H9 (cell line): ENCODE measurements around the gene ZFYVE28. TPM values are rescaled to one million over a fixed set of nuclear protein-coding genes. Genes with fewer than 3 reads are reported as not detected.

ENCODE experiments used
- DNase-seq: peaks from one replicate; pipeline ENCODE4 v3.0.0-alpha.2; 2017
- H2AFZ ChIP-seq: one replicate; pipeline ENCODE4 v1.6.1; 2013; ENCODE audit warnings: mild to moderate bottlenecking, low read length, control low read depth, moderate library complexity
- H2AK5ac ChIP-seq: 2 replicates; pipeline ENCODE4 v1.6.1; 2013; ENCODE audit warnings: low read length, control low read depth, mixed read lengths; ENCODE audit not compliant: insufficient read length
- H2BK120ac ChIP-seq: one replicate; pipeline ENCODE4 v1.6.1; 2013; ENCODE audit warnings: low read depth, mild to moderate bottlenecking, low read length, control low read depth, inconsistent platforms; ENCODE audit not compliant: poor library complexity, severe bottlenecking
- H2BK12ac ChIP-seq: 2 replicates; pipeline ENCODE4 v1.6.1; 2013; ENCODE audit warnings: low read length, control low read depth, mixed read lengths, low read depth; ENCODE audit not compliant: insufficient read length
- H2BK15ac ChIP-seq: 2 replicates; pipeline ENCODE4 v1.6.1; 2013; ENCODE audit warnings: low read depth, low read length, control low read depth
- H2BK20ac ChIP-seq: one replicate; pipeline ENCODE4 v1.6.1; 2013; ENCODE audit warnings: low read depth, mild to moderate bottlenecking, low read length, control low read depth, inconsistent platforms; ENCODE audit not compliant: poor library complexity, severe bottlenecking
- H2BK5ac ChIP-seq: 2 replicates; pipeline ENCODE4 v1.6.1; 2013; ENCODE audit warnings: low read length, control low read depth, mixed read lengths; ENCODE audit not compliant: insufficient read length
- H3K14ac ChIP-seq: 2 replicates; pipeline ENCODE4 v1.6.1; 2013; ENCODE audit warnings: low read length, control low read depth; ENCODE audit not compliant: insufficient read depth
- H3K18ac ChIP-seq: 2 replicates; pipeline ENCODE4 v1.6.1; 2013; ENCODE audit warnings: low read depth, mild to moderate bottlenecking, mixed read lengths, low read length, control low read depth; ENCODE audit not compliant: insufficient read length
- H3K23ac ChIP-seq: 2 replicates; pipeline ENCODE4 v1.6.1; 2013; ENCODE audit warnings: low read length, control low read depth, mixed read lengths, low read depth; ENCODE audit not compliant: insufficient read length
- H3K23me2 ChIP-seq: 2 replicates; pipeline ENCODE4 v1.6.1; 2013; ENCODE audit warnings: low read depth, mild to moderate bottlenecking, mixed read lengths, low read length, control low read depth; ENCODE audit not compliant: insufficient read length, poor library complexity, severe bottlenecking
- H3K27ac ChIP-seq: 2 replicates; pipeline ENCODE4 v1.5.1; 2013; ENCODE audit warnings: low read length, control low read depth, mixed read lengths, low read depth; ENCODE audit not compliant: insufficient read length
- H3K27me3 ChIP-seq: 2 replicates; pipeline ENCODE4 v1.6.1; 2013; ENCODE audit warnings: low read length, control low read depth, inconsistent platforms; ENCODE audit not compliant: insufficient read depth
- H3K4ac ChIP-seq: 2 replicates; pipeline ENCODE4 v1.6.1; 2013; ENCODE audit warnings: low read depth, mild to moderate bottlenecking, control low read depth, inconsistent platforms, low read length, moderate library complexity
- H3K4me1 ChIP-seq: 2 replicates; pipeline ENCODE4 v1.6.1; 2013; ENCODE audit warnings: low read length, control low read depth, inconsistent platforms; ENCODE audit not compliant: insufficient read depth
- H3K4me2 ChIP-seq: 2 replicates; pipeline ENCODE4 v1.6.1; 2013; ENCODE audit warnings: low read length, control low read depth, mixed read lengths; ENCODE audit not compliant: insufficient read length, insufficient read depth
- H3K56ac ChIP-seq: 2 replicates; pipeline ENCODE4 v1.6.1; 2013; ENCODE audit warnings: low read depth, mild to moderate bottlenecking, mixed read lengths, low read length, control low read depth; ENCODE audit not compliant: insufficient read length
- H3K79me1 ChIP-seq: 2 replicates; pipeline ENCODE4 v1.6.1; 2013; ENCODE audit warnings: low read depth, mild to moderate bottlenecking, moderate library complexity, low read length, control low read depth, inconsistent platforms; ENCODE audit not compliant: insufficient read depth, poor library complexity, severe bottlenecking
- H3K79me2 ChIP-seq: 2 replicates; pipeline ENCODE4 v1.6.1; 2013; ENCODE audit warnings: low read length, control low read depth, inconsistent platforms; ENCODE audit not compliant: insufficient read depth
- H3K9ac ChIP-seq: 2 replicates; pipeline ENCODE4 v1.6.1; 2013; ENCODE audit warnings: low read length, control low read depth, mixed read lengths; ENCODE audit not compliant: insufficient read length; ENCODE audit errors: extremely low read depth
- H3K9me3 ChIP-seq: one replicate; pipeline ENCODE4 v1.6.1; 2013; ENCODE audit warnings: low read depth, low read length, inconsistent platforms; ENCODE audit not compliant: control insufficient read depth
- H3T11ph ChIP-seq: one replicate; pipeline ENCODE4 v1.6.1; 2013; ENCODE audit warnings: mild to moderate bottlenecking, low read length, control low read depth, inconsistent platforms
- H4K20me1 ChIP-seq: one replicate; pipeline ENCODE4 v1.6.1; 2013; ENCODE audit not compliant: control insufficient read depth, insufficient read length, insufficient read depth
- H4K5ac ChIP-seq: 2 replicates; pipeline ENCODE4 v1.6.1; 2013; ENCODE audit warnings: low read depth, mild to moderate bottlenecking, mixed read lengths, low read length, control low read depth; ENCODE audit not compliant: insufficient read length
- H4K8ac ChIP-seq: replicated peaks from 2 replicates; pipeline ENCODE4 v1.6.1; 2013; ENCODE audit warnings: low read length, control low read depth, mixed read lengths, low read depth; ENCODE audit not compliant: insufficient read length
- H4K91ac ChIP-seq: 2 replicates; pipeline ENCODE4 v1.6.1; 2013; ENCODE audit warnings: low read depth, mild to moderate bottlenecking, moderate library complexity, mixed read lengths, low read length, control low read depth; ENCODE audit not compliant: insufficient read length
- H3K27ac Mint-ChIP-seq, 3 experiments: 2 replicates in 2 of 3; 3 replicates in 1 of 3; pipeline ENCODE4 v1.8.0; 2020 to 2021; ENCODE audit warnings: mixed read lengths in 3 of 3, mild to moderate bottlenecking in 1 of 3, moderate library complexity in 1 of 3
- H3K27me3 Mint-ChIP-seq: 2 replicates; pipeline ENCODE4 v1.8.0; 2021; ENCODE audit warnings: low read depth, mild to moderate bottlenecking, moderate library complexity, mixed read lengths
- H3K36me3 Mint-ChIP-seq, 3 experiments: 2 replicates in 2 of 3; 3 replicates in 1 of 3; pipeline ENCODE4 v1.8.0; 2020 to 2021; ENCODE audit warnings: low read depth in 3 of 3, mixed read lengths in 3 of 3; ENCODE audit not compliant: insufficient read depth in 1 of 3
- H3K4me1 Mint-ChIP-seq, 2 experiments: 2 replicates each; pipeline ENCODE4 v1.8.0; 2020; ENCODE audit warnings: mixed read lengths in 2 of 2
- H3K4me3 Mint-ChIP-seq, 2 experiments: 2 replicates in 1 of 2; 3 replicates in 1 of 2; pipeline ENCODE4 v1.8.0; 2020 to 2021; ENCODE audit warnings: mild to moderate bottlenecking in 2 of 2, mixed read lengths in 2 of 2, moderate library complexity in 1 of 2
- H3K9me3 Mint-ChIP-seq, 2 experiments: 2 replicates in 1 of 2; 3 replicates in 1 of 2; pipeline ENCODE4 v1.8.0; 2020; ENCODE audit warnings: mild to moderate bottlenecking in 2 of 2, mixed read lengths in 2 of 2, moderate library complexity in 1 of 2
- WGBS: extraction: QIAGEN DNeasy Blood & Tissue Kit; methylation state at CpG from one replicate; pipeline ENCODE4 v1.1.7; 2013; ENCODE audit warnings: missing lambda C conversion rate, low lambda C conversion rate, mixed read lengths; ENCODE audit not compliant: insufficient read length; ENCODE audit errors: extremely low coverage; 5-methylcytosine and 5-hydroxymethylcytosine counted together
- total RNA-seq: library from RNA; stranded (reverse); gene quantifications from 2 replicates; pipeline ENCODE4 v1.2.1, GENCODE V29; 2021
- TF ChIP-seq, protein P1 (sequence below): fragments of 200-600 bp; sonication (generic); conservative IDR thresholded peaks from 3 replicates; pipeline ENCODE4 v1.8.0; 2021; ENCODE audit warnings: antibody characterized with exemption, mild to moderate bottlenecking

The ZFYVE28 gene
- total RNA-seq, 1 experiment from 2014 or later, result 0.98 TPM

DNA sequence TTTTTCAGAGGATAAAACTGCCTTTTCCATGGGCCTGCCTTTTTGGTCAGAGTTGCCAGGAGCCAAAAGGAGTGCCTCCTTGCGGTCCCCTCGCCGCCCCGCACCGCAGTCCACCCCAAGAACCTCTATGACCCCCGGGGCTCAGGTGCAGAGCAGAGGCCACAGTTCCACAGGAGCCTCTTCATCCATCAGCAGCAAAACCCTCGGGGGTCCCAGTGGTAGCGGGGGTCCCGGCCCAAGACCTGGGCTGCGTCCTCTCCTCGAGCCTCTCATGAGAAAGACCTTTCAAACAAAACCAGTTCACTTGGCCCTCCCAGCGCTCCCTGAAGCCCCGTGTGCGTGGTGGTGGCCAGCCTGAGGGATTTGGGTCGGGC is 16.8 kb downstream of the ZFYVE28 start:
- no CpG with 5 or more reads among the region's 15 CpGs for WGBS
- H2AFZ ChIP-seq, result no peak overlapping the region

More for the DNA sequence above, 16.8 kb downstream of the ZFYVE28 start:
- peaks cover 27% of the 10 kb centered on the region for H3K27me3 Mint-ChIP-seq
- Histone ChIP-seq H3K56ac (no peak overlapping the region), H2BK120ac (no peak overlapping the region), H2BK5ac (no peak overlapping the region), H2AK5ac (no peak overlapping the region), H3K18ac (no peak overlapping the region), H3K14ac (no peak overlapping the region), H4K91ac (no peak overlapping the region), H3K9ac (no peak overlapping the region), H3K9me3 (no peaks in the 10 kb centered on the region), H4K5ac (no peak overlapping the region), H2BK12ac (no peak overlapping the region), H3K27me3 (no peaks in the 10 kb centered on the region), H2BK15ac (no peak overlapping the region), H3K79me1 (no peaks in the 10 kb centered on the region), H3K23ac (no peak overlapping the region), H3K4me1 (peaks cover 6% of the 10 kb centered on the region; the same call in 1 of the 2 replicates), H3K79me2 (no peaks in the 10 kb centered on the region), H3T11ph (no peak overlapping the region), H4K8ac (no peak overlapping the region), H4K20me1 (no peaks in the 10 kb centered on the region), H2BK20ac (no peak overlapping the region), H3K27ac (no peak overlapping the region), H3K4me2 (peak overlapping the region; percentile 85), H3K4ac (no peak overlapping the region), H3K23me2 (peaks cover 3% of the 10 kb centered on the region)
- peak overlapping the region; percentile 65 to 80 for H3K4me3 Mint-ChIP-seq
- no peaks in the 10 kb centered on the region; a peak in 1 of 7 replicates for H3K36me3 Mint-ChIP-seq
- no peaks in the 10 kb centered on the region for H3K9me3 Mint-ChIP-seq
- TF ChIP-seq, protein P1, sequence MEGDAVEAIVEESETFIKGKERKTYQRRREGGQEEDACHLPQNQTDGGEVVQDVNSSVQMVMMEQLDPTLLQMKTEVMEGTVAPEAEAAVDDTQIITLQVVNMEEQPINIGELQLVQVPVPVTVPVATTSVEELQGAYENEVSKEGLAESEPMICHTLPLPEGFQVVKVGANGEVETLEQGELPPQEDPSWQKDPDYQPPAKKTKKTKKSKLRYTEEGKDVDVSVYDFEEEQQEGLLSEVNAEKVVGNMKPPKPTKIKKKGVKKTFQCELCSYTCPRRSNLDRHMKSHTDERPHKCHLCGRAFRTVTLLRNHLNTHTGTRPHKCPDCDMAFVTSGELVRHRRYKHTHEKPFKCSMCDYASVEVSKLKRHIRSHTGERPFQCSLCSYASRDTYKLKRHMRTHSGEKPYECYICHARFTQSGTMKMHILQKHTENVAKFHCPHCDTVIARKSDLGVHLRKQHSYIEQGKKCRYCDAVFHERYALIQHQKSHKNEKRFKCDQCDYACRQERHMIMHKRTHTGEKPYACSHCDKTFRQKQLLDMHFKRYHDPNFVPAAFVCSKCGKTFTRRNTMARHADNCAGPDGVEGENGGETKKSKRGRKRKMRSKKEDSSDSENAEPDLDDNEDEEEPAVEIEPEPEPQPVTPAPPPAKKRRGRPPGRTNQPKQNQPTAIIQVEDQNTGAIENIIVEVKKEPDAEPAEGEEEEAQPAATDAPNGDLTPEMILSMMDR, result no peak
- H3K4me1 Mint-ChIP-seq, result peaks cover 18 to 27% of the 10 kb centered on the region in 2 experiments
- no peak for DNase-seq
- H3K27ac Mint-ChIP-seq, result no peak overlapping the region
